ENCODE data around the gene HSPA4. TPM values are rescaled to one million over a fixed set of nuclear protein-coding genes. Genes with fewer than 3 reads are reported as not detected.
"Not testable (repeated sequence)": the region's sequence is repeated elsewhere in the genome, so short reads cannot be mapped to it uniquely, and the experiment has no call there.

Gene HSPA4
- total and polyA plus RNA-seq, 12 donors, result 48.0 to 207 (median 96.8) TPM

GRCh38 chr5:133035224-133035623, 16.6 kb upstream of the HSPA4 start:
- no peak overlapping the region for H3K27ac ChIP-seq
- no peak for TF ChIP-seq POLR2A (IDR thresholded peaks at IDR 0.05)
- TF ChIP-seq, protein P1, sequence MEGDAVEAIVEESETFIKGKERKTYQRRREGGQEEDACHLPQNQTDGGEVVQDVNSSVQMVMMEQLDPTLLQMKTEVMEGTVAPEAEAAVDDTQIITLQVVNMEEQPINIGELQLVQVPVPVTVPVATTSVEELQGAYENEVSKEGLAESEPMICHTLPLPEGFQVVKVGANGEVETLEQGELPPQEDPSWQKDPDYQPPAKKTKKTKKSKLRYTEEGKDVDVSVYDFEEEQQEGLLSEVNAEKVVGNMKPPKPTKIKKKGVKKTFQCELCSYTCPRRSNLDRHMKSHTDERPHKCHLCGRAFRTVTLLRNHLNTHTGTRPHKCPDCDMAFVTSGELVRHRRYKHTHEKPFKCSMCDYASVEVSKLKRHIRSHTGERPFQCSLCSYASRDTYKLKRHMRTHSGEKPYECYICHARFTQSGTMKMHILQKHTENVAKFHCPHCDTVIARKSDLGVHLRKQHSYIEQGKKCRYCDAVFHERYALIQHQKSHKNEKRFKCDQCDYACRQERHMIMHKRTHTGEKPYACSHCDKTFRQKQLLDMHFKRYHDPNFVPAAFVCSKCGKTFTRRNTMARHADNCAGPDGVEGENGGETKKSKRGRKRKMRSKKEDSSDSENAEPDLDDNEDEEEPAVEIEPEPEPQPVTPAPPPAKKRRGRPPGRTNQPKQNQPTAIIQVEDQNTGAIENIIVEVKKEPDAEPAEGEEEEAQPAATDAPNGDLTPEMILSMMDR (IDR thresholded peaks at IDR 0.05), result no peak
- DNase-seq, result no peak

GRCh38 chr5:133036677-133037076, 15.1 kb upstream of the HSPA4 start:
- intact Hi-C loops (cut with DNase I); H3K27me3 ChIP-seq; DNase-seq; H3K27ac ChIP-seq; H3K9me3 ChIP-seq (replicated peaks in 1 of 3); H3K4me3 ChIP-seq; H3K4me1 ChIP-seq (replicated peaks in 1 of 2); H3K36me3 ChIP-seq (replicated peaks in 1 of 2): not testable (repeated sequence)
- 73 to 89% (median 83%) methylated on average over 6 of the region's 6 CpGs for WGBS, 4 donors

More at GRCh38 chr5:133035224-133035623, 16.6 kb upstream of the HSPA4 start:
- Histone ChIP-seq H3K4me3 (no peak overlapping the region), H3K36me3 (replicated peaks in 1 of 2) (no peaks in the 10 kb centered on the region), H3K27me3 (no peaks in the 10 kb centered on the region), H3K9me3 (replicated peaks in 1 of 3) (no peaks in the 10 kb centered on the region), H3K4me1 (replicated peaks in 1 of 2) (no peaks in the 10 kb centered on the region)
- intact Hi-C loops (cut with DNase I), result no loop called here
- 41 to 93% (median 79%) methylated on average over 2 of the region's 2 CpGs for WGBS, 4 donors

DNA sequence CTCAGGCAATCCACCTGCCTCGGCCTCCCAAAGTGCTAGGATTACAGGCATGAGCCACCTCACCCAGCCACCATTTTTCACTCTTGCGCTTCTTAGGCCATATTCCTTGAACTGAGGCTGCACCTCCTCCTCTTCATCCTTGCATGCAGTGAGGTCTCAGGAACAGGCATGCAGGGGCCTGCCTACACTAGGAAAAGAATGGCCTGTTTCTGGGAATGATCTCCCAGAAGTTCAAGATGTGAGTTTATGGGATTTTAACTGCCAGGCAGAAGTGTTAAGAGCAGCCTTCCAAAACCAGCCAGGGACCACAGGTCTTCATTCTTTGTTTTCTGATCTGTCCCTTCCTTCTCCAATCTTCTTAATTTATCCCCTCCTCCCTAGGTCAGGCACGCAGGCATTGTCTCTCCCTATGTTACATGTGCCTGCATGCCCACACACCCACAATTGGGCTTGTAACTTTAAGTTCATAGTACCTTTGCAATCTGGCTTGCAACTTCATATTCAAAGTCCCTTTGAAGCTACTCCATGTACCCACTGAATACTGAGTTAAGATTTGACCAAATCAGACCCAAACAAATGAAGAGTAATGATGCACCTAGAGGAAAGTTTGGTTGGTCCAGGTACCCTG, 10.5 kb upstream of the HSPA4 start:
- intact Hi-C loops (cut with DNase I), result no loop called here
- no peaks in the 10 kb centered on the region for H3K36me3 ChIP-seq (replicated peaks in 1 of 2)
- no peak overlapping the region for H3K4me3 ChIP-seq
- H3K27ac ChIP-seq, result no peak overlapping the region
- H3K27me3 ChIP-seq, result no peaks in the 10 kb centered on the region
- no peaks in the 10 kb centered on the region for H3K9me3 ChIP-seq (replicated peaks in 1 of 3)
- WGBS, 4 donors, result 89 to 92% (median 91%) methylated on average over 3 of the region's 3 CpGs
- TF ChIP-seq POLR2A (IDR thresholded peaks at IDR 0.05), result no peak
- TF ChIP-seq, protein P1 (IDR thresholded peaks at IDR 0.05), result no peak
- H3K4me1 ChIP-seq (replicated peaks in 1 of 2), result peaks cover 0 to 6% of the 10 kb centered on the region in 2 donors
- DNase-seq, result no peak

DNA sequence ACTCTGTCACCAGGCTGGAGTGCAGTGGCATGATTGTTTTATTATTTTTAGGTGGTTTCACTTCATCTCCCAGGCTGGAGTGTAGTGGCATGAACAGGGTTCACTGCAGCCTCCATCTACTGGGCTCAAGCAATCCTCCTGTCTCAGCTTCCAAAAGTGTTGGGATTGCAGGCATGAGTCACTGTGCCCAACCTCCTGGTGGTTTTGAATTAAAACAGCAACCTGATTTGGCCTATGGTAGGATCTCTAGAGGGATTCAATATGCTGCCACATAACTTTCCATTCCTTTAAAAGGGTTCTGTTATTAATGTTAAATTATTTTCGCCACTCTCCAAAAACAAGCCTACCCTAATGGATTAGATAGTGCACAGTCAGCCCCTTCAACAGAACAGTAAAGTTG, 9.9 kb upstream of the HSPA4 start:
- intact Hi-C loops (cut with DNase I), result no loop called here
- Histone ChIP-seq H3K36me3 (replicated peaks in 1 of 2) (no peaks in the 10 kb centered on the region), H3K4me1 (replicated peaks in 1 of 2) (peaks cover 0 to 6% of the 10 kb centered on the region in 2 donors), H3K27me3 (no peaks in the 10 kb centered on the region), H3K4me3 (no peak overlapping the region), H3K9me3 (replicated peaks in 1 of 3) (no peaks in the 10 kb centered on the region), H3K27ac (no peak overlapping the region)
- WGBS, 4 donors, result 61 to 100% (median 80%) methylated on average over 1 of the region's 1 CpG
- no peak for DNase-seq
- TF ChIP-seq, protein P1 (IDR thresholded peaks at IDR 0.05), result no peak
- TF ChIP-seq POLR2A (IDR thresholded peaks at IDR 0.05), result no peak

- H3K27ac ChIP-seq; H3K4me3 ChIP-seq; H3K9me3 ChIP-seq (replicated peaks in 1 of 3); H3K27me3 ChIP-seq; DNase-seq; H3K36me3 ChIP-seq (replicated peaks in 1 of 2); intact Hi-C loops (cut with DNase I): not testable (repeated sequence)
- whole genome bisulfite sequencing, 4 donors, result 83 to 94% (median 89%) methylated on average over 8 of the region's 8 CpGs
- peaks cover 11 to 24% of the 10 kb centered on the region in 2 donors for H3K4me1 ChIP-seq (replicated peaks in 1 of 2)
These were observed 5.3 kb upstream of the HSPA4 start for GRCh38 chr5:133046560-133046959.

All from adrenal gland (tissue), 12 donors.